GM10248 (cell line): Measurements from ENCODE around the gene MEF2C.
"Not testable (repeated sequence)": the region's sequence is repeated elsewhere in the genome, so short reads cannot be mapped to it uniquely, and the experiment has no call there.

Source experiments
- CTCF ChIA-PET: fragments of 300-600 bp; sonication (Branson Sonifier 250); formaldehyde crosslinking; extraction: SDS; loops from one replicate; lab custom pipeline; 2021; ENCODE audit warnings: antibody characterized with exemption; lab: Yijun Ruan, JAX
- POLR2A ChIA-PET: fragments of 350-650 bp; sonication (Branson Sonifier 250); formaldehyde crosslinking; extraction: SDS; loops from one replicate; lab custom pipeline; 2020; ENCODE audit warnings: antibody characterized with exemption; lab: Yijun Ruan, JAX
- DNase-seq: peaks from one replicate; pipeline ENCODE4 v3.0.0; 2012; ENCODE audit errors: extremely low spot score
- TF ChIP-seq, protein P1 (sequence below): IDR thresholded peaks from 2 replicates; pipeline ENCODE4 v1.5.1; 2012; ENCODE audit warnings: mild to moderate bottlenecking, low read depth; ENCODE audit errors: extremely low read depth, missing control alignments, control extremely low read depth

MEF2C gene

DNA sequence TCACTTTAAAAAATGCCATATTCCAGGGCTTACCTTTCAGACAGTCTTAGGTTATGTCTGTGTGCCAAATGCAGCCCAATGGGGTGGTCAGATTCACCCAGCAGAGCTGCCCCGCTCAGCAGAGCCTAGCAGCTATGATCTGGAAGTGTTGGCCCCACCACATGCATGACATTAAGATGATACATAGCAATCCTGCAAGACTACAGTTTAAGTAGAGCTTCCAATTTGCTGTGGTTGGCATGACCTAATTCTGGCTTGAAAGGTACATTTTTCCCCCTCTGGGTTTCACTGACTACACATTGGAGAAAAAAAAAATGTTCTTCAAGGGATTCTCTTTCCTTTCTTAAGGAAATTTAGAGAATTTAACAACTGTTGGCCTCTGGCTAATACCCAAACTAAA lies 22.5 kb downstream of the MEF2C start:
- TF ChIP-seq, protein P1, sequence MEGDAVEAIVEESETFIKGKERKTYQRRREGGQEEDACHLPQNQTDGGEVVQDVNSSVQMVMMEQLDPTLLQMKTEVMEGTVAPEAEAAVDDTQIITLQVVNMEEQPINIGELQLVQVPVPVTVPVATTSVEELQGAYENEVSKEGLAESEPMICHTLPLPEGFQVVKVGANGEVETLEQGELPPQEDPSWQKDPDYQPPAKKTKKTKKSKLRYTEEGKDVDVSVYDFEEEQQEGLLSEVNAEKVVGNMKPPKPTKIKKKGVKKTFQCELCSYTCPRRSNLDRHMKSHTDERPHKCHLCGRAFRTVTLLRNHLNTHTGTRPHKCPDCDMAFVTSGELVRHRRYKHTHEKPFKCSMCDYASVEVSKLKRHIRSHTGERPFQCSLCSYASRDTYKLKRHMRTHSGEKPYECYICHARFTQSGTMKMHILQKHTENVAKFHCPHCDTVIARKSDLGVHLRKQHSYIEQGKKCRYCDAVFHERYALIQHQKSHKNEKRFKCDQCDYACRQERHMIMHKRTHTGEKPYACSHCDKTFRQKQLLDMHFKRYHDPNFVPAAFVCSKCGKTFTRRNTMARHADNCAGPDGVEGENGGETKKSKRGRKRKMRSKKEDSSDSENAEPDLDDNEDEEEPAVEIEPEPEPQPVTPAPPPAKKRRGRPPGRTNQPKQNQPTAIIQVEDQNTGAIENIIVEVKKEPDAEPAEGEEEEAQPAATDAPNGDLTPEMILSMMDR, result no peak
- POLR2A ChIA-PET, result no interaction called here
- CTCF ChIA-PET, result interaction anchor here (1.5 to 1.9 kb wide), 2 partner anchors 14 to 23 kb away, joined by 3 to 4 read pairs; no protein-coding TSS in a partner anchor
- DNase-seq, result no peak

DNA sequence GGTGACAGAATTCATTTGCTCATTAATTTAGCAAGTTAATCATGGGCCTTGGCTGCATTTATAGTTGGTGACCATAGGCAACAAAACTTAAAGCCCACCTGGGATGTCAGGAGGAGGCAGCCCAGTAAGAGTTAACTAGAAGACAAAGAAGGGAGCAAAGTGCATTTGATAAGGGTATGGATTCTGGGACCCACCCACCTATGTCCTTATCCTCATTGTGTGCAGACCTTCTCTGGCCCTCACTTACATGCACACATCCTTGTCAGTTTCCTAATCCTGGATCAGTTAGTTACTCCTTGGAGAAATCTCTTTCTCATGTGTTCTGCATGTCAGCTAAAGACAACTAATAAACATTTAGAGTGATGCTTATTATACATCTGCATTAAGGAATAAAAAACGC lies 24.6 kb downstream of the MEF2C start:
- POLR2A ChIA-PET, result no interaction called here

DNA sequence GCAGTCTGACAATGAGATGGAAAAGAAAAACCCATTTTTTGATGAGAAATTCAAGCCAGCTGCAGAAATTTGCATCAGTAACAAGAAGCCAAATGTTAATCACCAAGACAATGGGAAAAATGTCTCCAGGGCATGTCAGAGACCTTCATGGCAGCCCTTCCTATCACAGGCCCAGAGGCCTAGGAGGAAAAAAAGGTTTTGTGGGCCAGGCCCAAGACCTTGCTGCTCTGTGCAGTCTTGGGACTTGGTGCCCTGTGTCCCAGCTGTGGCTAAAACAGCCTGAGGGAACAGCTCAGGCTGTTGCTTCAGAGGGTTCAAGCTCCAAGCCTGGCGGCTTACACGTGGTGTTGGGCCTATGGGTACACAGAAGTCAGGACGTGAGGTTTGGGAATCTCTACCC lies 26.6 kb downstream of the MEF2C start:
- ChIA-PET CTCF (interaction anchor here (1.5 kb wide), 1 partner anchor 8 kb away, joined by 4 read pairs; no protein-coding TSS in a partner anchor), POLR2A (interaction anchor here (0.6 kb wide), 1 partner anchor 1425 kb away, joined by 5 read pairs; no protein-coding TSS in a partner anchor)
- DNase-seq, result not testable (repeated sequence)

More for the DNA sequence above, 24.6 kb downstream of the MEF2C start:
- CTCF ChIA-PET, result no interaction called here
- DNase-seq, result no peak
- TF ChIP-seq, protein P1, result no peak

DNA sequence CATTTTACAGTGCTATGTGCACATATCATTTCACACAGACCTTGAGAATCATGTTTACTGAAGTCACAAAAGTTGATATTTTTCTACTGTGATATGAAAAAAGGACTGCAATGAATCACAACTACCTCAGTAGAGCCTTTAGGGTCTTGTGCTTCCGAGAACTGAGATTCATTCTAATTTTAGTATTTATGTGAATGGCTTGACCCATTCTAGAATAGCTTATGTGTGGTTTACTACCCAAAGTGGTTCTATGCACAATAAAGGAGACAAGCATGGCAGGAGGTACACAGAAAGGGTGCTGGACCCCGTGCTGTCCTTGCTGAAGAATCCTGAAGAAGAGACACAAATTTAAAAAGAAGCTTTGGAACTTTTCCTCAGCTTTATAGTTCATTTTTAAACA lies 28.2 kb downstream of the MEF2C start:
- TF ChIP-seq, protein P1, result no peak
- CTCF ChIA-PET, result interaction anchor here (1.1 to 2.2 kb wide), 2 partner anchors 11 to 24 kb away, joined by 3 to 10 read pairs; no protein-coding TSS in a partner anchor
- no peak for DNase-seq
- POLR2A ChIA-PET, result no interaction called here

DNA sequence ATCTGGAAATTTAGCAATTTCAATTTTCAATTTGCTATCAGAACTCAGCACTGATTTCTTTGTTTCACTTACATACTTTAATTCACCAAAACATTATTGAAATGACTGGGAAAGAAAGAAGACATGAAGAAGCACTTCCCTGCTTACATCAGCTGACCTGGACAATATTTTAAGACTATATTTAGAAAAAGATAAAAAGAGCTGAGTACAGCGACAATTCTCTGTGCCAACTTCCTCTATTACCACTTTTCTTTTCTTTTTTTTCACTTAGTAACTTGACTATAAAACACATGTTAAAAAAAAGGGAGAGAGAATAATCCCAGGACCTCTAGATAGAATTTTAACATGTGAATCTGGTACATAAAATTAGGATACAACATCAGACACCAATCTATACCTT lies 35.6 kb downstream of the MEF2C start:
- no peak for DNase-seq
- ChIA-PET POLR2A (interaction anchor here (0.6 kb wide), 1 partner anchor 23 kb away, joined by 3 read pairs; no protein-coding TSS in a partner anchor), CTCF (interaction anchor here (1.2 kb wide), 1 partner anchor 9 kb away, joined by 4 read pairs; no protein-coding TSS in a partner anchor)
- TF ChIP-seq, protein P1, result no peak

DNA sequence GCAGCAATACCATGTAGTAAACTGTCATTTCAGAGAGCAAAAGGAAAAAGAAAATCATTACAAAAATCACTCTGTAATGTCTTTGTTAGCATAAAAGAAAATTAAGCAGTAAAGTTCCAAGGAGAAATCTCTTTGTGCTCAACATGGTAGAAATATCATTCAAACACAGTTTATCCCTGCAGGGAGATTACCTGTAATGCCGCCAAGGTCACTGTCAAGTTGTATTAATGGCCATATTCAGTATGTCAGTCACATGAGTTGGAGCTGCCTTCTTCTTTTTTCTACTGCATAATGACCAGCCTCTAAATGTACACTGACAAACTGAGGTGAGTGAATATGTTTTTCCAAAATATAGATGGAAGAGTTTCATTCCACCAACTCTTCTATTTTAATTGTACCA lies 36.5 kb downstream of the MEF2C start:
- POLR2A ChIA-PET, result no interaction called here
- DNase-seq, result no peak
- CTCF ChIA-PET, result interaction anchor here (0.6 to 1.7 kb wide), 3 partner anchors 17 to 455 kb away, joined by 3 to 5 read pairs (median 5); no protein-coding TSS in a partner anchor
- TF ChIP-seq, protein P1, result no peak

DNA sequence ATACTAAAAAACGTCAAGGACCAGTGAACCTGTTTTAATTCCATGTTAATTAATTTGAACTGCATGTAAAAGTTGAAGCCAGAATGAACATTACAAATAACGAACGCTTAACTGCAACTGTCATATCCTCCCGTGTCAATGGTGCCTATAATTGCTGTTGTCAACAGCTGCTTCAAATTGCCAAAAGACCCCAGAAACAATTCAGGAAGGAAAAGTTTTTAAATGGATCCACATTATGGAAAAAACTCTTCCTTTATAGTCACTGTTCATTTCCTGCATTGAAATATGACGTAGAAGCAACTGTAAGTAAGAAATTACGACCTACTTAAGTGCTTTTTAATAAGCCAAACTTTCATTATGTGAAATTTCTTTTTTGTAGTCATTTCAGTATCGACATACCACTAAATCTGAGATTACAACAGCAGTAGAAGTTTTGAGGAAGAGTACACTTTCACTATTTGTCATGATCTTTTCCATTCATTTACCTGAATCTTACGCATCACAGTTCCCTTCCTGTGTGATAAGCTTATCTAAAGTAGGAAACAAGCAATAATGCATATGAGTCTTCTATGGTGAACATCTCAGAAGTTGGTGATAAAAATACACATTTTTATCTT lies 37.8 kb downstream of the MEF2C start:
- DNase-seq, result peak; percentile 52
- ChIA-PET POLR2A (no interaction called here), CTCF (interaction anchor here (0.7 to 1.7 kb wide), 5 partner anchors 11 to 456 kb away, joined by 3 to 5 read pairs (median 4); no protein-coding TSS in a partner anchor)
- TF ChIP-seq, protein P1, result no peak
